Measurements from ENCODE around the gene GJC2. TPM values are rescaled to one million over a fixed set of nuclear protein-coding genes. Genes with fewer than 3 reads are reported as not detected.

Gene GJC2
- total RNA-seq, 1 experiment from 2014 or later: 0.76 TPM

DNA sequence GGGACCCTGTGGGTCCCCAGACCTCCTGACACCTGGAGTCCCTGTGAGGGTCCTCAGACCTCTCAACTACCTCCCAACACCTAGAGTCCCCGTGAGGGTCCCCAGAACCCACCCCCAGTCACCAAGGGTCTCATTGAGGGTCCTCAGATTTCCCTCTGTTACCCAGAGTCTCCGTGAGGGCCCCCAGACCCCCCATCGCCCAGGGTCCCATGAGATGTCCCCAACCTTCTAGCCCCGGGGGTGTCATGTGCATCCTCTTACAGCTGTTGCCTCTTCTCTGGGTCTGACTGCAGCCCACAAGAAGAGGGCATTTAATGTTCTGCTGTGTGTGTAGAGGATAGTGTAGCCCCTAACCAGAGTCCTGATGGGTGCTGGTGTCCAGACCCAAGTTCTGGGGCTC lies 2.0 kb upstream of the GJC2 start:
- ChIA-PET POLR2A (no interaction called here), RAD21 (ENCODE audit: low non-redundant PET in 1 of 2, low total read pairs in 2 of 2, uncharacterized antibody in 2 of 2, unreplicated experiment in 2 of 2) (no interaction called here), CTCF (no interaction called here)
- Histone ChIP-seq H3K4me3 (replicated peaks in 1 of 2; ENCODE audit: low read depth in 1 of 2, low read length in 2 of 2) (no peak overlapping the region), H3K9me2 (ENCODE audit: insufficient read depth) (no peaks in the 10 kb centered on the region), H3K4me2 (ENCODE audit: low read length) (no peak overlapping the region), H3K36me3 (ENCODE audit: control insufficient read depth in 1 of 2, insufficient read depth in 2 of 2, low read length in 2 of 2) (0 out of 4 replicates have a peak, but pooled peaks cover 0 to 6% of the 10 kb centered on the region in 2 experiments), H2AFZ (ENCODE audit: low read depth, low read length, poor library complexity, severe bottlenecking) (no peak overlapping the region), H4K20me1 (ENCODE audit: insufficient read depth) (no peaks in the 10 kb centered on the region), H3K9me3 (ENCODE audit: control insufficient read depth in 1 of 2, insufficient read depth in 1 of 2, low read depth in 1 of 2, low read length in 2 of 2) (no peaks in the 10 kb centered on the region), H3K27me3 (ENCODE audit: insufficient read depth, low read length) (no peaks in the 10 kb centered on the region), H3K9ac (ENCODE audit: low read length) (no peak overlapping the region), H3K27ac (ENCODE audit: low read depth, low read length) (no peak overlapping the region), H3K79me2 (ENCODE audit: insufficient read depth, low read length) (peaks cover 32% of the 10 kb centered on the region), H3K4me1 (ENCODE audit: control insufficient read depth in 1 of 2, insufficient read depth in 2 of 2, low read length in 2 of 2) (no peaks in the 10 kb centered on the region; a peak in 1 of 4 replicates)
- no TSS peak for BruUV-seq (replicated peaks)
- DNase-seq (ENCODE audit: low read depth, low spot score) (no peak), ATAC-seq (no peak)
- TF ChIP-seq CEBPB (IDR thresholded peaks at IDR 0.05; ENCODE audit: low read depth): no peak
- no peak for TF ChIP-seq SRF (IDR thresholded peaks at IDR 0.05; ENCODE audit: low read depth)
- TF ChIP-seq, protein P1, sequence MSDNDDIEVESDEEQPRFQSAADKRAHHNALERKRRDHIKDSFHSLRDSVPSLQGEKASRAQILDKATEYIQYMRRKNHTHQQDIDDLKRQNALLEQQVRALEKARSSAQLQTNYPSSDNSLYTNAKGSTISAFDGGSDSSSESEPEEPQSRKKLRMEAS (IDR thresholded peaks at IDR 0.05): no peak
- no peak for TF ChIP-seq POLR2AphosphoS5 (IDR thresholded peaks at IDR 0.05; ENCODE audit: low read depth, low read length)
- TF ChIP-seq CTCF (IDR thresholded peaks at IDR 0.05 in 2 of 3, conservative IDR thresholded peaks at IDR 0.05 in 1 of 3; ENCODE audit: borderline replicate concordance in 1 of 3, insufficient read depth in 1 of 3, low read depth in 2 of 3, low read length in 2 of 3): no peak
- no peak for TF ChIP-seq EZH2 (IDR thresholded peaks at IDR 0.05)
- no peak for TF ChIP-seq ELF1 (IDR thresholded peaks at IDR 0.05; ENCODE audit: borderline replicate concordance, low read depth)
- TF ChIP-seq SP1 (IDR thresholded peaks at IDR 0.05; ENCODE audit: low read depth): no peak
- TF ChIP-seq ZNF274 (IDR thresholded peaks at IDR 0.05; ENCODE audit: low read depth, low read length): no peak
- intact Hi-C loops (cut with micrococcal nuclease): no loop called here

All from HCT116 (cell line).